GM18517 (cell line): ENCODE data around the gene EID2B.

Experiments
- ATAC-seq: cut with Tn5 transposase; IDR thresholded peaks from one replicate; pipeline ENCODE4 v1.9.1; 2021; ENCODE audit warnings: mild to moderate bottlenecking, moderate library complexity; ENCODE audit not compliant: unreplicated experiment

Gene EID2B

DNA sequence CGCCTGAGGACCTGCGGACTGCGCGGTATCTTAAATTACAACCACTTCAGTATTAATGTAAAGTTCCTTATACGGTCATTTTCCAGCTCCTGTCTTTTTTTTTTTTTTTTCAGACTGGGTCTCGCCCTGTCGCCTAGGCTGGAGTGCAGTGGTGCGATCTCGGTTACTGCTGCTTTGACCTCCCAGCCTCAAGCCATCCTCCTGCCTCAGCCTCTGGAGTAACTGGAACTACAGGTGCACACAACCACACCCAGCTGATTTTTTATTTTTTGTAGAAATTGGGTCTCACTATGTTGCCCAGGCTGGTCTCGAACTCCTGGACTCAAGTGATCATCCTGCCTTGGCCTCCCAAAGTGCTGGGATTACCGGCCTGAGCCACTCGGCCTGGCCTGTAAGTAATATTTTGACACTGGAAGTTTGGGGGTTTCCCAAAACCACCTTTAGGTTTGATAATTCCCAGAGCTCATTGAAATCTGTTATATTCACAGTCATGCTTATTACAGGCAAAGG, 406 bp upstream of the EID2B start:
- peak; percentile 23 for ATAC-seq

DNA sequence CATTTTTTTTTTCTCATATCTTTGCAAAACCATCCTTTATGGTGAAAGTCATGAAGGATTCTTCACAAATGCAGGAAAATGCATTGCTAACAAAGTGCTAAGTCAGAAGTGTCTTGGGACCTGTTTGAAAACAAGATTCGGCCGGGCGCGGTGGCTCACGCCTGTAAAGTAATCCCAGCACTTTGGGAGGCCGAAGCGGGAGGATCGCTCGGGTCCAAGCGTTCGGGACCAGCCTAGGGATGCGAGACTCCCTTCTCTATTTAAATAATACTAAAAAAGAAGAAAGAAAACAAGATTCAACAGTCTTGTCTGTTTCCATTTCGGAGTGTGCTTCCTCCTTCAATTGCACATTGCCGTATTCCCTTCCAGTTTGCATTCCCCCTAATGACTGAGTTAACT, 819 bp downstream of the EID2B start:
- ATAC-seq, result no peak

DNA sequence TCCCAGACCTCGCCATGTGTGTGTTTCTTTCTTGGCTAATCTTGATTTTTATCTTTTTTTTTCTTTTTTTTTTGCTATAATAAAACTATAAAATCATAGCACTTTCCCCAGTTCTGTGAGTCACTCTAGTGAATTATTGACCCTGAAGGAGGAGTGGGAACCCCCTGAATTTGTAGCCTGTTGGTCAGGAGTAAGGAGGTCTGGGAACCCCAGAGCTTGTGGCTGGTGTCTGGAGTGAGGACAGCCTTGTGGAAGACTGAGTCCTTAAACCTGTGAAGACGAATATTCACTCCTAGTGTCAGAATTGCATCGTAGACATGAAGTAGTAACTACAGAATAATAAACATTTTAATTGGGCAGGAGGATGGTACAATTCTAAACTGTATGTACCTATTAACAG, 7.4 kb downstream of the EID2B start:
- ATAC-seq, result no peak

DNA sequence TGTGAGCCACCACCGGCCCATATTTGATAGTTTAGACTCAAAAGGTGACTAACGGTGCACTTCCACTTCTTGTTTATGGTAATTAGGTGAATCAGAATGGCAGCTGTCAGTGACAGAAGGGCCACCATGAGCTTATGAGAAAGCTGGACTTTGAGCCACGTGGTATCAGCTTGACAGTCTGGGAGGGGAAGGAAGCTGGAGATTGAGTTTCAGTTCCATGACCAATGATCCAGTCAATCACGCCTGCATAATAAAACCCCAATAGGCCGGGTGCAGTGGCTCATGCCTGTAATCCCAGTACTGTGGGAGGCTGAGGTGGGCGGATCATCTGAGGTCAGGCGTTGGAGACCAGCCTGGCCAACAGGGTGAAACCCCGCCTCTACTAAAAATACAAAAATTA, 8.2 kb downstream of the EID2B start:
- no peak for ATAC-seq

DNA sequence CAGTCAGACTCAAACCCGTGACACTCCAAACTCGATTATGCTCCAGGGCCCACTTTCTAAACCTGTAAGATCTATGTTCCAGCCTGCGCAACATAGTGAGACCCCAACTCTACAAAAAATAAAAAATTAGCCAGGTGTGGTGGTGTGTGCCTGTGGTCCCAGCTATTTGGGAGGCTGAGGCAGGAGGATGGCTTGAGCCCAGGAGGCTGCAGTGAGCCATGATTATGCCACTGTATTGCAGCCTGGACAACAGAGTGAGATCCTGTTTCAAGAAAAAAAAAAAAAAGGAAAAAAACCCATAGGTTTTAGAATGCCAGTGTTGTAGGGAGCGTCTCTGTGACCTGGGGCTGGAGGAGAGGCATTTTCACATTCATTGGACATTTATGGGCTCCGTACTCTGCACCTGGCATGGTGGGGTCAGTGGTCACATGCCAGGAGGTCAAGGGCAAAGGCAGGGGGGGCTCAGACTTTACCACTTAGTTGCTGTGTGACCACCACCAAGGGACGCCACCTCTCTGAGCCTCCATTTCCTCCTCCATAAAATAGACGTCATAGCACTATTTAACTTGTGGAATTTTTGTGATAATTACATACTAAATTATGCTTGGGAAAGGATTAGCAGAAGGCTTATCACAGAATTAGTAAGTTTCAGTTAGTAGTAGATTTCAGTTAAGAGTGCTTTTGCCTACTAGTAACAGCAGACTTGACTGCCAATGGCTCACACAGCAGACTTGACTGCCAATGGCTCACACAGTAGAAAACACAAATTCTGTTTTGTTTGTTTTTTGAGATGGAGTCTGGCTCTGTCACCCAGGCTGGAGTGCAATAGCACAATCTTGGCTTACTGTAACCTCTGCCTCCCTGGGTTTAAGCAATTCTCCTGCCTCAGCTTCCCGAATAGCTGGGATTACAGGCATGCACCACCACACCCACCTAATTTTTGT, 11.8 kb downstream of the EID2B start:
- no peak for ATAC-seq

DNA sequence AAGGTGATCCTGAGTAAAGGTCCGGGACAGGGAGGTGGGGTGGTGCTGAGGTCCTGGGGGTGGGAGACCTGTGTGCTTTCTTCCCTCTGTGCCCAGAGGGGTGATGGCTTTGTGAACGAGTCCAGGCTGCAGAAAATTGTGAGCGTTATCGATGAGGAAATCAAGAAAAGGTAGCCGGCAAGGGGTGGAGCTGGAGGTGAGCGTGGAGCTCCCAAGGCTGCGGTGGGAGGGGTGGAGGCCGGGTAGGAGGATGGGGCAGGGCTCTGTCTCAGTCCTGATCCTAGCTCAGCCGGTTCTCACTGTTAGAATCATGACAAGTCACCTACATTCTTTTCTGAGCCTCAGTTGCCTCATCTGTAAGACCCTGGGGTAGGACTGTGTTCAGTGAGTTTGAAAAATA, 13.7 kb downstream of the EID2B start:
- ATAC-seq, result no peak

DNA sequence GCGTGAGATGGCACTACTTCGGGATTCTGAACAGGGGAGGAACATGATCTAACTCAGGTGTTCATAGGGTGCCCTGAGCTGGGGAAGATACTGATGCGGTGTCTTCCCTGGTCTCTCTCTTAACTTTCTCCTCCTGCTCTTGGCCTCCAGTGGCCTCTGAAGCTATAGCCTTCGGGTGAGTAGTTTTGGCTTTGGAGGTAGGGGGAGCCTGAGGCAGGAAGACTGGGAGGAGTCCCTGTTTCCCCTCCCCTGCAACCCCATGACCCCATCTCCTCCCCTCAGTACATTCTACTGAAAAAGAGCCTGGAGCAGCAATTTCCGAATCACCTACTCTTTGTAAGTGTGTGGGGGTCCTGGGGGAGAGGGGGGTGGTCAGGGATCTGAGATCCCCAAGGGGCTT, 14.2 kb downstream of the EID2B start:
- ATAC-seq, result no peak

DNA sequence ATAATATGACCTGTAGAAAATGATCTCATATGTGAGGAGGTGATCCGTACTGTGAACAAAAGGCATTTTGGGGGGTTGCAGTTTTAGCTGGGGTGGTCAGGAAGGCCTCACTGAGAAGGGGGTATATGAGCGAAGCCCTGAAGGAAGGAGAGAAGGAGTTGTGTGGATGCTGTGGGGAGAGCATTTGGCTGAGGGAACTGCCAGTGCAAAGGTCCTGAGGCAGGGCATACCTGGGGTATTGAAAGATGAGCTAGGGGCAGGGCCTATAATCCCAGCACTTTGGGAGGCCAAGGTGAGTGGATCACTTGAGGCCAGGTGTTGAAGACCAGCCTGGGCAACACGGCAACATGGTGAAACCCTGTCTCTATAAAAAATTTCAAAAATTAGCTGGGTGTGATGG, 15.2 kb downstream of the EID2B start:
- no peak for ATAC-seq

DNA sequence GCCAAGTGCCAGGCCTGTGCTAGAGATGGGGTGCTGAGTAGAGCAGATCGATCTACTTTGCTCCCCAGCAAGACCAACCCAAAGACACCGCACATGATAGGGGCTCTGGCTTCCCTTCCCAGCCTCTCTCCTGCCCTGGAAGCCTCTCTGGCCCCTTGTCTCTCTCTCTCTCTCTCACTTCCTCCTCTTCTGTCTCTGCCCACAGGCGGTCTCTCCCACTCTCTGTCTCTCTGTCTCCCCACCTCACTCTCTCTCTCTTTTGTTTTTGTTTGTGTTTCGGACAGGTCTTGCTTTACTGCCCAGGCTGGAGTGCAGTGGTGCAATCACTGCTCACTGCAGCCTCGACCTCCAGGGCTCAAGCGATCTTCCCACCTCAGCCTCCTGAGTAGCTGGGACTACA, 16.4 kb downstream of the EID2B start:
- no peak for ATAC-seq

DNA sequence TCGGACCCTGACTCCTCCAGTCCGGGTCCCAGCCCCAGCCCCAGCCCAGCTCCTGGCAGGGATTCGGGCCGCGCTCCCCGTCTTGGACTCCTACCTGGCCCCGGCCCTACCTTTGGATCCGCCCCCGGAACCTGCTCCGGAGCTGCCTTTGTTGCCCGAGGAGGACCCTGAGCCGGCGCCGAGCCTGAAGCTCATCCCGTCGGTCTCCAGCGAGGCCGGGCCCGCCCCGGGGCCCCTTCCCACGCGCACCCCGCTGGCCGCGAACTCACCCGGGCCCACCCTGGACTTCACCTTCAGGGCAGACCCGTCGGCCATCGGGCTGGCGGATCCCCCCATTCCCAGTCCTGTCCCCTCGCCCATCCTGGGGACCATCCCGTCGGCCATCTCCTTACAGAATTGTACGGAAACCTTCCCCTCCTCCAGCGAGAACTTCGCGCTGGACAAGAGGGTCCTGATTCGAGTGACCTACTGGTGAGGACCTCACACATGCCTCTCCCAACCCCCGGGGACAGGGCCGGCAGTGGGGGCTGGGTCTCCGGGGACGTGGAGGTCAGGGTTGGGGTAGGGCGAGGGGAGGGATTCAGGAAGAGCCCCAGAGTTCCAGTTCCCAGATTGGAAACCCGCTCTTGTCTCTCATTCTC, 17.0 kb downstream of the EID2B start:
- no peak for ATAC-seq

DNA sequence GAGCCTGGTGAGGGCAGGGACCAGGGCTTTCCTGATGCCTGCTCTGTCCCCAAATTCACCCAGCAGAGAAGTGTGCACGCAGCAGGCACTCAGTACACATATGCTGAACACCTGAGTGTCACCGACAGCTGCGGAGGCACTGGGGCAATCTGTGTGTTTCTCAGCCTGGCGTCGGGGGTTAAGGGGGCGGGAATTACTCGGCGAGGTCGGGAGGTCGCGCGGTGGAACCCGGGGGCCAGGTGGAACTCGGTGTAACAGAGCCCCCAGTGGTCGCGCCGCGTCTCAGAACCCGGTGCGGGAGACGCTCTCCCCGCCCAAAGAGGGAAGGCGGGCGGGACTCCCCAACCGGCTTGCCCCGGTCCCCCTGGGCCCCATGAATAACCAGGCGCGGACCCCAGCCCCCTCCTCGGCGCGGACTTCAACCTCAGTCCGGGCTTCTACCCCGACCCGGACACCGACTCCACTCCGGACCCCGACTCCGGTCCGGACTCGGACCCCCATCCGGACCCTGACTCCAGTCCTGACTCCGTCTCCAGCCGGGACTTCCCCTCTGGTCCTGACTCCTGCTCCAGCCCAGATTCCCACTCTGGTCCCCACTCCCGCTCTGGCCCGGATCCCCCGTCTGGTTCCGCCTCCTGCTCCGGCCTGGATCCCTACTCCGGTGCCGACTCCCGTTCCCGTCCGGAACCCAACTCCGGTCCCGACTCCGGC, 17.7 kb downstream of the EID2B start, which contains the start of gene SELENOV:
Gene SELENOV (plus strand): TSS at position 300 of the 711 bp plus-strand sequence. CDS start 74 bp downstream, at position 374.
- ATAC-seq, result no peak

DNA sequence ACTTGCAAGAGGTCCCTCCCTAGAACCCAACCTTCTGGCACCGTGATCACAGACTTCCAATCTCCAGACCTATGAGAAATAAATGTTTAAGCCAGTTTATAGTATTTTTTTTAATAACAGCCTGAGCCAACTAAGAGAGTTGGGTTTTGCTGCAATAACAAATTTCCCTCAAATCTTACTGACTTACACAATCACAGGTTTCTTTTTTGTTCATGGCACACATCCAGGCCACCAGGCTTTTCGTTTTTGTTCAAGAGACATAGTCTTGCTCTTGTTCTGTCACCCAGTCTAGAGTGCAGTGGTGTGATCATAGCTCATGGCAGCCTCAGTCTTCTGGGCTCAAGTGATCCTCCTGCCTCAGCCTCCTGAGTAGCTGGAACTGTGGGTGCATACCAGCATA, 19.7 kb downstream of the EID2B start:
- no peak for ATAC-seq

DNA sequence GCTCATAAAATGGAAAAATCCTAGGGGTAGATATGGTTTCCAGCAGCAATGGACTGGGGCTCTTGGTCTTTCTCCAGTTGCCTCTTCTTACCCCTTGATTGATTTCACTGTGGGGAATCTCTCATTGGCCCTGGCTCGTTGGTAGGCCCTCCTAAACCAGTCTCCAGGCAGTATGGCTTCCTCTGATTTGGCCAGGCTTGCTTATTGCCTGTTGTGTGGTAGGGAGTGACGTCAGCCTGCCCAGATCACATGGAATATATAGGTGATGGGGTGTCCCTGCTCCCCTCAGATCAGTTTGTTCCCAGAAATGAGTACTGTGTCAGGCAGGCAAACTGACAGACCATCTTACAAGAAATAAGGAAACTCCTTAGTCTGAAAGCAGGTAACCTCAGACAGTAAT, 23.4 kb downstream of the EID2B start:
- ATAC-seq, result no peak

DNA sequence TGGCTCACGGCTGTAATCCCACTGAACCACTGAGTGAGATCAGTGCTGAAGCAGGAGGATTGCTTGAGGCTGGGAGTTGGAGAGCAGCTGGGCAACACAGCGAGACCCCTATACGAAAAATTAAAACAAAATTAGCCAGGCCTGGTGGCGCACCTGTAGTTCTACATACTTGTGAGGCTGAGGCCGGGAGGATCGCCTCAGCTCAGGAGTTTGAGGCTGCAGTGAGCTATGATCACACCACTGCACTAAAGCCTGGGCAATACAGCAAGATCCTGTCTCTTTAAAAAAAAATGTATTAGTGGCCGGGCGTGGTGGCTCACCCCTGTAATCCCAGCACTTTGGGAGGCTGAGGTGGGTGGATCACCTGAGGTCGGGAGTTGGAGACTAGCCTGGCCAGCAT, 24.0 kb downstream of the EID2B start:
- no peak for ATAC-seq

DNA sequence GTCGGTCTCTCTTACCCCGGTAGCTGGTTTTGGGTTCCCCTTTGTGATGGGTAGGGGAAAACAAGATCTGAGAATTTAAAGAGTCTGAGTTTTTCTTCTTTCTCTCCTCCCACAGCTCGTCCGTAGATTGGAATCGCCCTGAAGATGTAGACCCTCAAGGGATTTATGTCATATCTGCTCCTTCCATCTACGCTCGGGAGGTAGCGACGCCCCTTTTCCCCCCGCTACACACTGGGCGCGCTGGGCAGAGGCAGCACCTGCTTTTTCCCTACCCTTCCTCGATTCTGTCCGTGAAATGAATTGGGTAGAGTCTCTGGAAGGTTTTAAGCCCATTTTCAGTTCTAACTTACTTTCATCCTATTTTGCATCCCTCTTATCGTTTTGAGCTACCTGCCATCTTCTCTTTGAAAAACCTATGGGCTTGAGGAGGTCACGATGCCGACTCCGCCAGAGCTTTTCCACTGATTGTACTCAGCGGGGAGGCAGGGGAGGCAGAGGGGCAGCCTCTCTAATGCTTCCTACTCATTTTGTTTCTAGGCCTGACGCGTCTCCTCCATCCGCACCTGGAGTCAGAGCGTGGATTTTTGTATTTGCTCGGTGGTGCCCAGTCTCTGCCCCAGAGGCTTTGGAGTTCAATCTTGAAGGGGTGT, 24.8 kb downstream of the EID2B start:
- no peak for ATAC-seq

DNA sequence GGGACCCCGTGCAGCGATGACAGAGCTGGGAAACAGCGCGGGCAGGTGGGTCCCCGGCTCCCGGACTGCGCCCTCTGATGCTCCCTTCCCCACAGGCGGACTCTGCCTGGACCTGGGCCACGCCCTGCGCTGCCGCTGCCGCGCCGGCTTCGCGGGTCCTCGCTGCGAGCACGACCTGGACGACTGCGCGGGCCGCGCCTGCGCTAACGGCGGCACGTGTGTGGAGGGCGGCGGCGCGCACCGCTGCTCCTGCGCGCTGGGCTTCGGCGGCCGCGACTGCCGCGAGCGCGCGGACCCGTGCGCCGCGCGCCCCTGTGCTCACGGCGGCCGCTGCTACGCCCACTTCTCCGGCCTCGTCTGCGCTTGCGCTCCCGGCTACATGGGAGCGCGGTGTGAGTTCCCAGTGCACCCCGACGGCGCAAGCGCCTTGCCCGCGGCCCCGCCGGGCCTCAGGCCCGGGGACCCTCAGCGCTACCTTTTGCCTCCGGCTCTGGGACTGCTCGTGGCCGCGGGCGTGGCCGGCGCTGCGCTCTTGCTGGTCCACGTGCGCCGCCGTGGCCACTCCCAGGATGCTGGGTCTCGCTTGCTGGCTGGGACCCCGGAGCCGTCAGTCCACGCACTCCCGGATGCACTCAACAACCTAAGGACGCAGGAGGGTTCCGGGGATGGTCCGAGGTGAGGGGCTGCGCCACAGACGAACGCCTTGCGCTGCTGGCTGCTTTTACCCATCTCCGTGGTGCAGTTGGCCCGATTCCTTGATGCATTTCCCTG, 25.5 kb downstream of the EID2B start:
- ATAC-seq, result no peak

DNA sequence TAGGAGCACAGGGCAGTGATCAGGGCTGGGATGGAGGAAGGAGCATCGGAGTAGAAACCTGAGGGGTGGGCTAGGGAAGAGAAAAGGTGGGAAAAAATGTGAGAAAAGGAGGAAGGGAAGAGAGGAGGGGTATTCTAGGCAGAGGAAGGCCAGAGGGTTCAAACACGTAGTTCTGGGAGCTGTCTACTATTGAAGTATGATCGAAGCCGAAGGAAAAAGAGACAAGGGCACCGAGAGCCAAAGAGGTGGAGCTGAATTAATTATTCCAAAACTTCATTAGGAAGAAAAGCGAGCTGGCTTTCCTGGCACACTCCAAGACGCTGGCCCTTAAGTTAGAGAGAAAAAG, 26.1 kb downstream of the EID2B start:
- no peak for ATAC-seq

DNA sequence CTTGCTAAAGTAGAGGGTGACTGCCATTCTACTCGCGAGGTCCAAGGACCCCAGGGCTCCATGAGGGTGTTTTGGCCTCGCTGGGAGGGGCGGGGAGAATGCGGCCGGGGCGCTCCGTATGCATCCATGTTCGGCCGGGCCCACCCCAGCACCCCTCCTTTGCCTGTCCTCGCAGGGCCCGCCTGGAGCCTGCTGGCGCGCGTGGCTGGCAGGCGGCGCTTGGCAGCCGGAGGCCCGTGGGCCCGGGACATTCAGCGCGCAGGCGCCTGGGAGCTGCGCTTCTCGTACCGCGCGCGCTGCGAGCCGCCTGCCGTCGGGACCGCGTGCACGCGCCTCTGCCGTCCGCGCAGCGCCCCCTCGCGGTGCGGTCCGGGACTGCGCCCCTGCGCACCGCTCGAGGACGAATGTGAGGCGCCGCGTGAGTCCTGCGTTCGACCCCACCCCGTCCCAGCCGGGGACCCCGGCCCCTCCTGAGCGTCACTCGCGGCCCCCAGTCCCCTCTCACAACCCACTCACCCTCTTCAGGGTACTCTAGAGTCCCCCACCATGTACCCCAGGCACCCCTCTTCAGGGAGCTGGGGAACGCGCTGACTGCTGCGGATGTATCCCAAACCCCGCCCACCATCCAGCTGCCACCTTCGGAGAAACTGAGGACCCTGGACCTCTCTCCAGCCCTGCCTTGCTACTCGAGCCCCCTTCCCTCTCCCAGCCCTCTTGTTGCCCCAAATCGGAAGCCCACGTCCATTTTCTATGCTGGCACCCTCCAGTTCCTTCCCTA, 29.8 kb downstream of the EID2B start:
- no peak for ATAC-seq

DNA sequence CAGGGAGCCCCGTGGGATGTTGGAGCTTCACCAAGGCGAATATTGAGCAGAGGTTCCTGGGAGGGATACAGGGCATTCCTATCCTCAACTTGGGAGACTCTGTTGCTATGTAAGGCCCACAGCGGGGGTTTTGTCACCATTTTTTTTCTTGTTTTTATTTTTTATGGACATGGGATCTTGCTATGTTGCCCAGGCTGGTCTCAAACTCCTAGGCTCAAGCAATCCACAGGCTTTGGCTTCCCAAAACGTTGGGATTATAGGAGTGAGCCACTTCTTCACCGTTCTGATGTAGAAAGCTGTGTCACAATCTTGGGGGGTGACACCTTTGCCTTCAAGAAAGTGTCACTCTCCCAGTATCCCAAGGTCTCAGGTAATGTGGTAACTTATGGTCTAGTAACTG, 31.3 kb downstream of the EID2B start:
- ATAC-seq, result no peak

DNA sequence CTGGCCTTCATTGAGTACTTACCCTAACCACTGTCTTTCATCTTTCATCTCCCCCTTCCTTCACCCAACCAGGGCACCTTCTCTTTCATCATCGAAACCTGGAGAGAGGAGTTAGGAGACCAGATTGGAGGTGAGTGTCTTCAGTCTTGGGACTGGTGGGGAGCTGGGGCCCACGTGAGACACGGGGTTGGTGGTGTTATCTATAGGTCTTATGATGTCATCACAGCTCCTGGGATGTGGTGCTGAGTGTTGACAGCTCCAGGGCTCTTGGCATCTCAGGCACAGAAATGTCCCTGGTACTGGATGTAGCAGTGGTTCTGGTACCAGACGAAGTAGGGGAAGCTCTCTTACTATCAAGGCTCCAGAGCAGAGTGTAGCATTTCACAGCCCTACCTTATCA, 32.1 kb downstream of the EID2B start:
- no peak for ATAC-seq
